Right ventricle myocardium superior (tissue), 1 donor: ENCODE data around the gene DNAI1. TPM values are rescaled to one million over a fixed set of nuclear protein-coding genes. Genes with fewer than 3 reads are reported as not detected.
"Not testable (repeated sequence)": the region's sequence is repeated elsewhere in the genome, so short reads cannot be mapped to it uniquely, and the experiment has no call there.

ENCODE experiments used
- ATAC-seq: fragments of 200-7000 bp; cut with Tn5 transposase; one replicate; pipeline ENCODE4 v1.9.1; 2020; ENCODE audit warnings: mild to moderate bottlenecking; ENCODE audit not compliant: poor library complexity
- DNase-seq: peaks from one replicate; pipeline ENCODE4 v3.0.0-alpha.2; 2020
- intact Hi-C: fragments of 100-400 bp; cut with DNase I; formaldehyde crosslinking; loops from one replicate; pipeline ENCODE4 v1.11.2; 2022
- long read RNA-seq: library from polyadenylated mRNA; unstranded; transcript quantifications from one replicate; pipeline ENCODE4 v2.0.0, GENCODE V29; 2021
- total RNA-seq: library from RNA; stranded (reverse); fragmentation: NEBNext Ultra II Directional; extraction: Animal tissue kit (Norgen Biotek cat#: 25700); gene quantifications from one replicate; pipeline ENCODE4 v1.2.1, GENCODE V29; 2021
- donor health status: DM: no; HTN: yes; CAD: no; lungs with severe emphysema.

DNAI1 gene
- not detected for total RNA-seq
- long read RNA-seq, result 0 reads

DNA sequence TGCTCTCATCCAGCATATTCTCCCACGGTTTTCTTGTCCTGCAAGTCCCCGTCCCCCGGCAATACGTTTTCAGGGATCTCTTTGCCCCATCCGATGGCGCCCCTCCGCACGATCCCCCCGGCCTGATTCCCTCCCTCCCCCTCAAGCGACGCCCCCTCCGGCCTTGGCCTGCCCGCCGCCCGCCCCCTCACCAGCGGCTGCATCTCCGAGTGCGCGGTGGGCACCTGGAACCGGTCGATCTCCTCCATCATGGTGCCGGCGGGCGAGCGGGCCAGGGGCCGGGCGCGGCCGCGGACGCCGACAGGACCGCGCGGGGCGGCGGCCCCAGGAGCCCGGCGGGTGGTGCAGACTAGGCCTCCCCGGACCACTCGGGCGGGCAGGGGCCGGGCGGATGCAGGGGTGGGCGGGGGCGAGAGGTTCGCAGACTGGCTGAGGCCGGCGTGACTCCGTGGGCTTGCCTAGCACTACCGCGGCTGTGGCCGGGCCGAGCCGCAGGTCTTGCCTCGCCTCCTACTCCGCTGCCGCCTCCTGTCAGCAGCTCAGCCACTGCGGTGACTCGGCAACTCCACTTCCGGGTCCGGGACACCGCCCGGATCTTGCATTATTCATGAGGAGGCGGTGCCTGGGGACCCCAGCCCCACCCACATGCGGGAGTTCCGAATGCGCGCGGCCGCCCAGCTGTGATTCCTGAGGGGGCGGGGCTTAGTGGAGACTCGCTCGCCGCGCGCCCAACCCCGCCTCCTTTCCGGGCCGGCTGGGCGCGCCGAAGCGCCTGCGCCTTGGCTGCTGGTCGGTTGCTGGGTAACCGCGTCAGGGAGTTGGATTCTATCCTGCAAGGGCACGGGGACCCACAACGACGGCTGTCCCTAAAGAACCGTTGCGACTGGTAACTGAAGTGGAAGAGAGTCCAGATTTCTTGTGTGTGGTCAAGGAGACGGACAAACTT is at the start of gene DNAI1, which contains the start of gene FAM219A:
Gene DNAI1, plus strand, starts transcription at position 793 of the 946 bp plus-strand sequence. CDS start 201 bp downstream, outside the sequence.
Gene FAM219A, minus strand, starts transcription at position 558 of the 946 bp plus-strand sequence. Its CDS starts 307 bp downstream, at position 251.
- ATAC-seq, result peak; percentile 98
- peak; percentile 99 for DNase-seq
- intact Hi-C loops, result no loop called here

DNA sequence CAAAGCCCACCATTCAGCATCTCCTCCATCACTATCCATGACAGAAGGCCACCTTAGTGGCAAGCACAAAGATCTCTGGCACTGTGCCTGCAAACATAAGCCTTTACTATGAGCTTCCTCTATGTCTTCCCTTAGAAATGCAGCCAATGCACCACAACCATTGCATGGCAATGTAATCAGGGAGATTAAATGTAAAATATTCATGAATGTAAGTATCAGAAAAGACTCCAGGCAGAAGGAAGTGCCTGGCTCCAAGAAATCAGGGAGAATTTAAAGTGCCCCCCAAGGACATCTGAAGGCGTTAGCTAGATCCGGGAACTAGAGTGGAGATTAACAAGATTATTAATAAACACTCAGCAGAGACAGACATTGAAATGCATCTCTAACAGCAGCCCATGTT is 49.5 kb upstream of the DNAI1 start:
- ATAC-seq, result no peak
- DNase-seq, result no peak
- intact Hi-C loops, result loop anchor here (10.0 kb wide), 1 partner anchor 186 kb away; no protein-coding TSS in a partner anchor

DNA sequence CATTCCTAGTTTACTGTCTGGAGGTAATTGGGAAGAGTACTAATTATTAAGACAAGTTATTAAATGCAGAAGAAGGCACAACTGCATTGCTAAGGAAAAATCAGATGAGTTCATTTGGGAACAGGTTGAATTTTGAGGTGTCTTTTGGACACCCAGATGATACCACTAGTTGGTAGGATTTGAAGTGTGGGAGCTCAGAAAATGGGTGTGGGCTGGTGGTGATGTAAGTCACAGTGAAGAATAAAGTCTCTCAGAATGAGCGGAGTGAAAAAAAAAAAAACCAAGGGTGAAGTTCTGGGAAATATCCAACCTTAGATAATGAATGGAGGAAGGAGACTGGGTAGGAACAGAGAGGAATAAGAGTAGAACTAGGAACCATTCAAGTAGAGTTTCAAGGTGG is 46.3 kb upstream of the DNAI1 start:
- intact Hi-C loops, result no loop called here
- DNase-seq (no peak), ATAC-seq (no peak)

DNA sequence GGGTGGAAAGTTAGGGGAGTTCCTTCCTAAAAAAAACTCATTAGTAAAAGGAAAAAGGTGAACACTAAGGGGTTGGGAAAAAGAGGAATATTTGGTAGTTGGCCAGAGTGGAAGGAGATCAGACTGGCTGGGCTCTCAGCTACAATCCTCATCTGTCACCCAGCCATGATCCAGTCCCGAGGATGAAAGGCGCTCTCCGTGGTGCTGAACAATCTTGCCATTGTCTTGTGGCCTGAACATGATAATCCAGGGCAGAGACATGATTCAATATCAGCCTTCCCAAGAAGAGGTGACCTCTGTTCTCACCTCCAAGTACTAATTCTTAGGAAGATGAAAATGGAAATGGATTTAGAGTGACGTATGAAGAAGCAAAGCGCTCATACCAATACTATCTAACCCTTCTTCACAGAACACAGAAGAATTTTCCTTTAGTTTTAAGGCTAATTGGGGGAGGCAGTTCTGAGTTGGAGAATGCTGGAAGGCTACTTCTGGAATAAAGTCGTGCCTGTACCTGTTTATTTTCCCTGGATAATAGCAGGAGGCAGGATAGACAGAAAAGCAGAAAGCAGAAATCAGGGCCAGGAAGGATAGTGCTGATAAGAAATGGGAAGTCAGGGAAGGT is 45.3 kb upstream of the DNAI1 start:
- DNase-seq, result no peak
- ATAC-seq, result peak; percentile 48
- intact Hi-C loops, result no loop called here

DNA sequence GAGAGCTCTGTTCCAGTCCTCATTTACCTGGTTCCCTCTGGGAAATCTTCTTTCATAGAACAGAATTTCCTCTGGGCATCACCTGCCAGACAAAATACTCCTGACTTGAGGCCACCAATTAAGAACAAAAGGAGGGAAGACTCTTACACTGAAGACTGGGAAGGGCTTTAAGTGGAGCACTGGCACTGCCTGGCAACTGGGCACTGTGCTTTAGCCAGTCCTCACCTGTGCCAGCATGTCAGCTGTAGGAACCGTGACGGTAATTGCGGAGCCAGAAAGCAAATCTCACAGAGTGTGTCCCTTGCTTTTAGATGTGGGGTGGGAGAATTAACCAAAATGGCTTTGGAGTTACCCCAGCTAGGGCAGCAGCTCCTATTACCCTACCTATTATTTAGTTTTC is 40.9 kb upstream of the DNAI1 start:
- intact Hi-C loops, result no loop called here
- ATAC-seq (no peak), DNase-seq (no peak)

DNA sequence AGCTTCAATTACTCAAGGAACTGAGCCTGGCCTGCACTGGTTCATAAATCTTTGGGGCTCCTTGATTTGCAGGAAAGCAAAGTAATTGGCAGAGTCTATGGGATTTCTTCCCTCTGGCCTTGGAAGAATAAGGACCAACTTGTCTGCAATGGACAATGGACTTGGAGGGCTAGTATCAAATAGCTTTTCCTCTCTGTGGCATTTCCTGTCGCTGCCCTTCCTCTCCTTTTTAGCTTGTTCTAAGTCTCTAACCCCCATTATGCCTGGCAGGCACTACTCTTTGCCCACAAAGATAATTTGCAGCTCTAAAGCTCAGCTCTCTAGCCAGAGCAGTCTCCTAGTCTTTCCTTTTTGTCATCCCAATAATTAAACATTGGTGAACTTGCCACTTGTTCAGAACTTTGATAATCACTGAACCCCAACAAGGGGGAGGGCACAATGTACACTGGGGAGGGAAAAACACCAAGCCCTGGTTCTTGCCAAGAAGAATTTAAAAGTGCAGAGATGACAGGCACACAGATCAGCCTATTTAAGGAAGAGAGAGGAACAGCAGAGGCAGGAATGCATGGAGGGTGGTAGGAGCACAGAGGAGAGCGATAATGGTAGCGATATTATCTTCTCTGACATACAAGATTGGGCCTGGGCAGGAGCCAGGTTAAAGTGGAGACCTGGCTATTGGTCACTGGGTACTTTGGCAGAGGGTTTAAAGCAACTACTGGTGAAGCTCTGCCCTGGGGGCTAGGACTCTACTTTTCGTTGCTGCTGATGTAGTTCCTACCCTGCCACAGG is 38.7 kb upstream of the DNAI1 start:
- intact Hi-C loops, result no loop called here
- DNase-seq (no peak), ATAC-seq (no peak)

DNA sequence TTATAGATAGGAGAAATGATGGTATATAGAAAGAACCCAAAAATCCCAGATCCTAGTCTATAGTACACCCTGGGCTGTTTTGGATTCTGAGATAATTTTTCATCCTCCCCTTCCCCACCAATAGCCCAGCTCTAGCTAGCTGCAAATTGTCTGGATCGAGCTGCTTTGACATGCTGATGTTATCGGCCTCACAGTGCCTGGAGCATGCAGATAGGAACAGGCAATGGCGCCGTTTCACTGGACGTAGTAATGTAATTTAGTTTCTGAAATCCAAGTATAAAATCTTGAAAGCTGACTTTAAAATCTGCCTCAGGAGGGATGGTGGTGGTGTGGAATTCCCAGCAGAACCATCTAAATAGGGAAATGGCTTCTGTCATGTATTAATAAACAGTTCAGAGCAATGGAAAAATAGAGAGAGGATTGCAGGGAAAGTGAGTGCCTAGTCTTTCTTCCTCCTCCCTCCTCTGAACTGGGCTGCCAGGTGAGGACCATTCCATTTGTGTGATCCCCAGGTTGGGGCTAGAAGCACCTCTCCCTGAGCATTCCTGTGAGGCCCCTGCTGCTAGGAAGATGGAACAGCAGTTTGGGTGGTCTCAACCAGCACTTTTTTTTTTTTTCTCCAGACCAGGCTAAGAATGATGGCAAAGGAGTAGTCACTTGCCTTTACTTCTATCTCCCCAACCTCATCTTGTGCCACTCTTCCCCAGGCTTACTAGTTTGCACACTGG is 32.1 kb upstream of the DNAI1 start:
- no peak for ATAC-seq
- DNase-seq, result no peak
- intact Hi-C loops, result no loop called here

DNA sequence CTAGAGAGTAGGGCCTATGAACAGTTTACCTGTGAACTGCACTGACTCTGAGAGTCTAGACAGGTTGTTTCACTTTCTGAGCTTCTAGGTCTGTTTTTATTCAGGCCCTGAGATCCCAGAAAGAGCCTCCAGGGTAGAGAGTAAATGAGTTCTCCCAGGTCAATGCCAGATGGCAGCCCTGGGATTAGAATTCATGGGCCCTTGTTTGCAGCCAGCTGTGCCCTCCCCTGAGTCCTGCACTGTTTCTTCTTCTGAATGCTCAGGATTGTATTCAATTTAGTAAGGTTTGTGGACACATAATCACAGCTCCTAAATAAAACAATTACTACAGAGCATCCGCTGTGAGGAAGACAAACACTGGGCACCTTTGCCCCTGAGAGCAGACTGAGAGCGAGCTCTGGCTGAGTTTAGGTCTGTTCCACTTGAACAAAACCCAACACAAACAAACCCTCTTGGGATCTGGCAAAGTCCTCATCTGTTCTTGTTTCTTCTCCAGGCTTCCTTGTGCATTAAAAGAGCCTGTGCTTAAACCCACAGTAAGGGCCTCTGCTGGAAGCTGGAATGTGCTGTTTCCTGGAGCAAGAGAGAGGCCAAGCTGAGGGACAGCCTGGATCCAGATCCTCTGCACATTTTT is 30.2 kb upstream of the DNAI1 start:
- intact Hi-C loops, result no loop called here
- ATAC-seq (no peak), DNase-seq (no peak)

DNA sequence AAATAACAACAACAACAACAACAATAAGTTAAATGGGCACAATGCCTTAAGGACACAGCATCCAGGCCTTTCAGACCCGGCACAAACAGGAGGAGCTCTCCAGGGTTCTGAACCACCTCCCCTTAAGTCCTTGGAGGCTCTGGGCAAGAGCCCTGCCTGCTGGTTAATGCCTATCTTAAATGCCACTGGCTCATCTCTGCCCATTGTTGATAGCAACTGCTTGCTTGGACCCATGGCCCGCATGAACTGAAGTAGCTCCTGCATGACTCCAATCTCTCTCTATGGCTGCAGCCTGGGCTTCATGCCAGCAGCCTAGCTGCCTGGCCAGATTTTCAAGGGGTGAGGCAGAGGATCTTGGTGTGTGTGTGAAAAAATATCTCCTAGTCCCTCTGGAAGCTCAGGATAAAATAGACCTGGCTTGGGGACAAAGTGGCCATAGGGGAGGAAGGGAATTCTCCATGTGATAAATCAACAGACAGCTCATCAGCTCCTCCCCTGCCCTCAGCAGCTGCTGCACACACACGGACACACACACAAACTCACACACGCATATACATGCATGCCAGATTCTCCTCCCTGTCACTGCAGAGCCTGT is 27.7 kb upstream of the DNAI1 start:
- intact Hi-C loops, result no loop called here
- peak; percentile 88 for DNase-seq
- peak; percentile 95 for ATAC-seq

DNA sequence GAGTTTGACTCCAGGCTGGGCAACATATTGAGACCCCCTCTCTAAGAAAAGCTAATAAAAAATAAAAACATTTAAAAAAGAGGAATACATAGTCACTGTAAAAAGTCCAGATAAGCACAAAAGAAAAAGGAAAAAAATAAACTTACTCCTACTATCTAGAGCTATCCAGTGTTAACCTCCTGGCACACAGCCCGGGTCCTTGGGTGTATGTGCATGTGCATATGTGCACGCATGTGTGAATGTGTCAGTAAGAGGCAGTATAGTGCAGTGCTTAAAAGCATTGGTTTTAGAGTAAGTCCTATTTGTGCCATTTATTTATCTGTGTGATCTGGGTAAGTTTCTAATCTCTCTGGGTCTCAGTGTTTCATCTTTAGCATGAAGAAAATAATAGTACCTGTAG is 26.9 kb upstream of the DNAI1 start:
- no peak for DNase-seq

DNA sequence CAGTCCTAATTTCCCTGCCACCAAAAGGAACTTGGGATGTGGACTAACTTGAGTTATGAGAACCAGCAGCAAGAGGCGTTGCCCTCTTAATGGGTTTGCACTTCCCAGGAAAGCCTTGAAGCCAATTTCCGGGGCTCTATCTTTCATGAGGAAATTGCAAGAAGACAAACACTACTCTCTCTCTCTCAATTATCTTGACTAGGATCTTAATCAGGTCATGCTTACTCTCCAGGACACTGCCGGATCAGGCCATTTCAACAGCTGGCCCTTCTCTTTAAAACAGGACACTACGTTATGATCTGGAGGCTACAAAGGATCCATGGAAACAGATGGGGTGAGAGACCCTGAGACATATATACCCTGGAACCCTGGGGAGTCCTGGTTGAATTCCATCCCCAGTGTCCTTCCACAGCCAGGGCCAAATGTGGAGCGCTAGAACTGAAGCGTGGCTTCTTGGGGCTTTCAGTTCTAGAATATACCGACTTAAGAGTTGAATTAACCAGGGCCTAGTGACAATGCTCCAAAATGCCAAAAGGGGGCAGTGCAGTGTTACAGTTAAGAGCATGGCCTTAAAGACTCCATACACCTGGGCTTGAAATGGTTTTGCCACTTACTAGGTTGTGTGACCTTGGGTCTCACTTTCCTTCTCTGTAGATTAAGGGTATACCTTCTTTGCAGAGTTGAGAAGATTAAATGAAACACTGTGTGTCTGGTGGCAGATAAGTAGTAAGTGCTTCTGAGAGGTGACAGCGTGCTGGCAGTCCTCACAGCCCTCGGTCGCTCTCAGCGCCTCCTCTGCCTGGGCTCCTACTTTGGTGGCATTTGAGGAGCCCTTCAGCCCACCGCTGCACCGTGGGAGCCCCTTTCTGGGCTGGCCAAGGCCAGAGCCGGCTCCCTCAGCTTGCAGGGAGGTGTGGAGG is 21.3 kb upstream of the DNAI1 start:
- peak; percentile 89 for ATAC-seq
- no peak for DNase-seq
- intact Hi-C loops, result loop anchor here (2.0 kb wide), 1 partner anchor 64 kb away; no protein-coding TSS in a partner anchor

More for the DNA sequence above, 26.9 kb upstream of the DNAI1 start:
- intact Hi-C loops, result no loop called here
- ATAC-seq, result no peak

DNA sequence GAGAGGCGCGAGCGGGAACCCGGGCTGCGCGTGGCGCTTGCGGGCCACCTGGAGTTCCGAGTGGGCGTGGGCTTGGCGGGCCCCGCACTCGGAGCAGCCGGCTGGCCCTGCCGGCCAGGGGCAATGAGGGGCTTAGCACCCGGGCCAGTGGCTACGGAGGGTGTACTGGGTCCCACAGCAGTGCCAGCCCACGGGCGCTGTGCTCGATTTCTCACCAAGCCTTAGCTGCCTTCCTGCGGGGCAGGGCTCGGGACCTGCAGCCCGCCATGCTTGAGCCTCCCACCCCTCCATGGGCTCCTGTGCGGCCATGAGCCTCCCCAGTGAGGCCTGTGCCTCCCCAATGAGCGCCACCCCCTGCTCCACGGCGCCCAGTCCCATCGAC is 20.7 kb upstream of the DNAI1 start:
- not testable (repeated sequence) for ATAC-seq, DNase-seq
- intact Hi-C loops, result loop anchor here (2.0 kb wide), 1 partner anchor 63 kb away; no protein-coding TSS in a partner anchor

DNA sequence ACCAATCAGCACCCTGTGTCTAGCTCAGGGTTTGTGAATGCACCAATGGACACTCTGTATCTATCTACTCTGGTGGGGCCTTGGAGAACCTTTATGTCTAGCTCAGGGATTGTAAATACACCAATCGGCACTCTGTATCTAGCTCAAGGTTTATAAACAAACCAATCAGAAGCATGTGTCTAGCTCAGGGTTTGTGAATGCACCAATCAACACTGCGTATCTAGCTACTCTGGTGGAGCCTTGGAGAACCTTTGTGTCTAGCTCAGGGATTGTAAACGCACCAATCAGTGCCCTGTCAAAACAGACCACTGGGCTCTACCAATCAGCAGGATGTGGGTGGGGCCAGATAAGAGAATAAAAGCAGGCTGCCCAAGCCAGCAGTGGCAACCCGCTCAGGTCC is 20.1 kb upstream of the DNAI1 start:
- ATAC-seq, result not testable (repeated sequence)

DNA sequence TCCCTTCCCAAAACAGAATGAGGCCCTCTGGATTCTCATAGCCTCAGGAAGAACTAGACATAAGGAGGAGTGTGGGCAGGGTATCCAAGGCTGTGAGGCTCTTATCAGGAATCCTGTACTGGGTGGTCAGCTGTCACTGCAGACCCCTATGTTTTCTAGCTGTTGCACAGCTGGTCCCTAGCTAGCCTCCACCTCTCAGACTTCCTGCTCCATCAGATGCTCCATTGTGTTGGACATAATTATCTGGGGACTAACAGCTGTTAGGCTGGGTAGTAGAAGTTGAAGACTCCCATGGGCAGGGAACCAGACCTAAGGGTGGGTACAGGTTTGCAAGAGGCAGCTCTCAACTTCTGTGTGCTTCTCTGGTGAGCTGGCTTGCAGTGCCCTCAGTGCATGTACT is 18.6 kb upstream of the DNAI1 start:
- no peak for ATAC-seq

More for the DNA sequence above, 20.1 kb upstream of the DNAI1 start:
- intact Hi-C loops, DNase-seq: not testable (repeated sequence)

DNA sequence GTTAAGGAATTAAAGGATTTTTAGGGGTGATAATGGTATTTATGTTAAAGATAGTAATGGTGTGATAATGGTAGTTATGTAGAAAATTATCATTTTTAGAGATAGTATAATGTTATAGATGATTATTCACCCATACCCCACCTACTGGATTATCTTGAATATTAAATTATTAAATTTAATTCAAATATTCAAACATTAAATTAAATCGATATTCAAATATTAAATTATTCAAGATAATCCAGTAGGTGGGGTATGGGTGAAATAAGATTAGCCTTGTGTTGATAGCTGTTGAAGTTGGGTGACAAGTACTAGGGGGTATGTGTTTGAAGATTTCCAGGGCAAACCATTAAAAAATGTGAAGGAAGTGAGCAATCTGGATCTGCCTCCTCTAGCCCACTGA is 15.8 kb upstream of the DNAI1 start:
- DNase-seq (no peak), ATAC-seq (no peak)
- intact Hi-C loops, result no loop called here

More for the DNA sequence above, 18.6 kb upstream of the DNAI1 start:
- DNase-seq, result no peak
- intact Hi-C loops, result no loop called here

DNA sequence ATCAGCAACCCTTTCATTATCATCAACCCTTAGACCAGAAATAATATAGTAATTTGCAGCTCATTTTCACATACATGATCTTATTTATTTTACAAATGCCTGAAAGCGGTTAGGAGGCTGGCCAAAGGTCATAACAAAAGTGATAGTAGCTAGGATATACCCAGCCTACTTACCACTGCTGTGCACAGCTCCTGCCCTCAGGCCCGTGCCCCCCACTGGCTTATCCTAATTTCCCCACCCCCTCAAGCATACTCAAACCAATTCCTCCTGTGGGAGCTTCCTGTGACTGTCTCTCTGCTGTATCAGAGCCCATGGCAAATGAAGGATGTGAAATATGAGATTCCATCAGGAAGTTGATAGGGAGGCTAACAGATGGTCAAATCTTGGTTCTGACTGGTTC is 15.1 kb upstream of the DNAI1 start:
- ATAC-seq (no peak), DNase-seq (no peak)
- intact Hi-C loops, result no loop called here
